Adipocyte (in vitro differentiated cells): ENCODE measurements around the gene PDGFRB.

Experiments
- DNase-seq: peaks from one replicate; pipeline ENCODE4 v3.0.0-alpha.2; 2015; ENCODE audit warnings: low read depth
- H3K27me3 ChIP-seq: replicated peaks from 2 replicates; pipeline ENCODE4 v1.7.0; 2013; ENCODE audit warnings: mild to moderate bottlenecking, low read length, moderate library complexity; ENCODE audit not compliant: control insufficient read depth, insufficient read depth
- H3K36me3 ChIP-seq: 2 replicates; pipeline ENCODE4 v1.7.0; 2013; ENCODE audit warnings: low read length, mild to moderate bottlenecking, moderate library complexity; ENCODE audit not compliant: control insufficient read depth, insufficient read depth, severe bottlenecking
- H3K4me1 ChIP-seq: 2 replicates; pipeline ENCODE4 v1.7.0; 2013; ENCODE audit warnings: mild to moderate bottlenecking, low read length, moderate library complexity; ENCODE audit not compliant: control insufficient read depth, insufficient read depth
- H3K4me3 ChIP-seq: 2 replicates; pipeline ENCODE4 v1.7.0; 2013; ENCODE audit warnings: mild to moderate bottlenecking, low read length, moderate library complexity
- H3K9ac ChIP-seq: 2 replicates; pipeline ENCODE4 v1.7.0; 2013; ENCODE audit warnings: mild to moderate bottlenecking, low read length, moderate library complexity
- H3K9me3 ChIP-seq: 2 replicates; pipeline ENCODE4 v1.7.0; 2013; ENCODE audit warnings: mild to moderate bottlenecking, low read length, moderate library complexity; ENCODE audit not compliant: control insufficient read depth

Gene PDGFRB

GRCh38 chr5:150126199-150126920, 29.3 kb downstream of the PDGFRB start:
- Histone ChIP-seq H3K4me3 (no peak overlapping the region), H3K36me3 (peaks cover 92% of the 10 kb centered on the region), H3K4me1 (peaks cover 34% of the 10 kb centered on the region), H3K27me3 (no peaks in the 10 kb centered on the region), H3K9ac (peak overlapping the region; percentile 33), H3K9me3 (no peaks in the 10 kb centered on the region)
- no peak for DNase-seq

- Histone ChIP-seq H3K27me3 (no peaks in the 10 kb centered on the region), H3K9me3 (no peaks in the 10 kb centered on the region), H3K36me3 (peaks cover 92% of the 10 kb centered on the region), H3K4me3 (no peak overlapping the region), H3K9ac (peak overlapping the region; percentile 11), H3K4me1 (peaks cover 25% of the 10 kb centered on the region)
- DNase-seq: no peak
These were observed 30.3 kb downstream of the PDGFRB start for GRCh38 chr5:150125334-150125733.

- no peak for DNase-seq
- no peaks in the 10 kb centered on the region for H3K9me3 ChIP-seq
- H3K36me3 ChIP-seq: peaks cover 93% of the 10 kb centered on the region
- H3K4me3 ChIP-seq: no peak overlapping the region
- H3K4me1 ChIP-seq: peaks cover 18% of the 10 kb centered on the region
- no peaks in the 10 kb centered on the region for H3K27me3 ChIP-seq
- H3K9ac ChIP-seq: no peak overlapping the region
These were observed 31.0 kb downstream of the PDGFRB start for GRCh38 chr5:150124596-150124995.

- Histone ChIP-seq H3K27me3 (no peaks in the 10 kb centered on the region), H3K36me3 (peaks cover 93% of the 10 kb centered on the region), H3K9me3 (no peaks in the 10 kb centered on the region), H3K4me1 (peaks cover 13% of the 10 kb centered on the region), H3K9ac (no peak overlapping the region), H3K4me3 (no peak overlapping the region)
- DNase-seq: no peak
These were observed 31.5 kb downstream of the PDGFRB start for GRCh38 chr5:150124111-150124557.

- DNase-seq: no peak
- Histone ChIP-seq H3K4me3 (no peak overlapping the region), H3K4me1 (peaks cover 9% of the 10 kb centered on the region), H3K36me3 (peaks cover 93% of the 10 kb centered on the region), H3K27me3 (no peaks in the 10 kb centered on the region), H3K9ac (peak overlapping the region; percentile 1), H3K9me3 (no peaks in the 10 kb centered on the region)
These were observed 32.1 kb downstream of the PDGFRB start for GRCh38 chr5:150123542-150123941.

- H3K36me3 ChIP-seq: peaks cover 93% of the 10 kb centered on the region
- DNase-seq: no peak
- H3K9me3 ChIP-seq: no peaks in the 10 kb centered on the region
- peaks cover 6% of the 10 kb centered on the region for H3K4me1 ChIP-seq
- H3K9ac ChIP-seq: peak overlapping the region; percentile 4
- H3K4me3 ChIP-seq: no peak overlapping the region
- H3K27me3 ChIP-seq: no peaks in the 10 kb centered on the region
These were observed 32.8 kb downstream of the PDGFRB start for GRCh38 chr5:150122536-150123481.

GRCh38 chr5:150122158-150122510, 33.5 kb downstream of the PDGFRB start:
- Histone ChIP-seq H3K27me3 (no peaks in the 10 kb centered on the region), H3K9ac (peak overlapping the region; percentile 4), H3K4me3 (no peak overlapping the region), H3K9me3 (no peaks in the 10 kb centered on the region), H3K4me1 (peaks cover 13% of the 10 kb centered on the region), H3K36me3 (peaks cover 97% of the 10 kb centered on the region)
- DNase-seq: no peak

GRCh38 chr5:150121448-150122157, 34.0 kb downstream of the PDGFRB start:
- Histone ChIP-seq H3K27me3 (no peaks in the 10 kb centered on the region), H3K4me3 (no peak overlapping the region), H3K9ac (peak overlapping the region; percentile 4), H3K36me3 (peaks cover 97% of the 10 kb centered on the region), H3K9me3 (no peaks in the 10 kb centered on the region), H3K4me1 (peaks cover 15% of the 10 kb centered on the region)
- no peak for DNase-seq

- Histone ChIP-seq H3K4me3 (no peak overlapping the region), H3K4me1 (peaks cover 16% of the 10 kb centered on the region), H3K9ac (no peak overlapping the region), H3K27me3 (no peaks in the 10 kb centered on the region), H3K9me3 (no peaks in the 10 kb centered on the region), H3K36me3 (peaks cover 95% of the 10 kb centered on the region)
- DNase-seq: no peak
These were observed 34.8 kb downstream of the PDGFRB start for GRCh38 chr5:150120617-150121447.

- no peak overlapping the region for H3K9ac ChIP-seq
- no peaks in the 10 kb centered on the region for H3K9me3 ChIP-seq
- H3K36me3 ChIP-seq: peaks cover 95% of the 10 kb centered on the region
- no peaks in the 10 kb centered on the region for H3K27me3 ChIP-seq
- H3K4me1 ChIP-seq: peaks cover 18% of the 10 kb centered on the region
- no peak overlapping the region for H3K4me3 ChIP-seq
- DNase-seq: no peak
These were observed 35.6 kb downstream of the PDGFRB start for GRCh38 chr5:150120062-150120441.
